IMR-90 (cell line): ENCODE measurements around the gene CASTOR2. TPM values are rescaled to one million over a fixed set of nuclear protein-coding genes. Genes with fewer than 3 reads are reported as not detected.
A peak's percentile ranks its signal among the peaks of the same experiment; 100 is the strongest.

ENCODE experiments used
- ATAC-seq: fragments of 200-7000 bp; cut with Tn5 transposase; 2 replicates; pipeline ENCODE4 v1.9.1; 2020; ENCODE audit warnings: low read depth, mild to moderate bottlenecking, moderate library complexity
- BruUV-seq: library from RNA; stranded (reverse); fragments of 400-500 nt; replicated peaks from 2 replicates; lab custom pipeline; 2021; lab: Mats Ljungman, UMichigan
- CTCF ChIA-PET: fragments of 300-600 bp; formaldehyde crosslinking; extraction: SDS; loops from one replicate; lab custom pipeline; 2021; ENCODE audit warnings: antibody characterized with exemption; lab: Yijun Ruan, JAX
- POLR2A ChIA-PET: fragments of 300-600 bp; sonication (Branson Sonifier 250); formaldehyde crosslinking; loops from one replicate; lab custom pipeline; 2022; ENCODE audit warnings: antibody characterized with exemption; ENCODE audit not compliant: unreplicated experiment; lab: Charles Lee
- DNase-seq: peaks from one replicate; pipeline ENCODE4 v3.0.0; 2013
- H2AFZ ChIP-seq: replicated peaks from 2 replicates; pipeline ENCODE3; 2013; ENCODE audit warnings: low read length, mild to moderate bottlenecking; ENCODE audit not compliant: poor library complexity
- H2AK5ac ChIP-seq: 2 replicates; pipeline ENCODE4 v1.6.1; 2013; ENCODE audit warnings: low read depth, low read length, inconsistent platforms
- H2AK9ac ChIP-seq: replicated peaks from 2 replicates; pipeline ENCODE3; 2013; ENCODE audit warnings: mild to moderate bottlenecking, low read depth, low read length, moderate library complexity; ENCODE audit not compliant: poor library complexity
- H2BK120ac ChIP-seq: 2 replicates; pipeline ENCODE4 v1.6.1; 2013; ENCODE audit warnings: low read depth, low read length, inconsistent platforms
- H2BK15ac ChIP-seq: 3 replicates; pipeline ENCODE4 v1.6.1; 2013; ENCODE audit warnings: low read depth, low read length, inconsistent platforms
- H2BK20ac ChIP-seq: 2 replicates; pipeline ENCODE4 v1.6.1; 2013; ENCODE audit warnings: low read depth, mild to moderate bottlenecking, inconsistent platforms, low read length, moderate library complexity
- H2BK5ac ChIP-seq: 2 replicates; pipeline ENCODE4 v1.6.1; 2013; ENCODE audit warnings: mild to moderate bottlenecking, low read depth, low read length, inconsistent platforms; ENCODE audit not compliant: poor library complexity, severe bottlenecking
- H3K14ac ChIP-seq: replicated peaks from 2 replicates; pipeline ENCODE4 v1.6.1; 2013; ENCODE audit warnings: low read depth, low read length, inconsistent platforms
- H3K18ac ChIP-seq: 2 replicates; pipeline ENCODE4 v1.6.1; 2013; ENCODE audit warnings: low read depth, low read length, control low read depth
- H3K23ac ChIP-seq: 2 replicates; pipeline ENCODE4 v1.6.1; 2013; ENCODE audit warnings: low read depth, low read length, inconsistent platforms
- H3K27ac ChIP-seq: 2 replicates; pipeline ENCODE4 v1.5.1; 2013; ENCODE audit warnings: mild to moderate bottlenecking, control low read depth, low read length; ENCODE audit not compliant: insufficient read depth
- H3K27me3 ChIP-seq: 2 replicates; pipeline ENCODE4 v1.6.1; 2013; ENCODE audit warnings: low read length; ENCODE audit not compliant: control insufficient read depth, insufficient read depth
- H3K36me3 ChIP-seq: 2 replicates; pipeline ENCODE4 v1.6.1; 2013; ENCODE audit warnings: low read length, mixed read lengths; ENCODE audit not compliant: control insufficient read depth, insufficient read depth
- H3K4ac ChIP-seq: 2 replicates; pipeline ENCODE4 v1.6.1; 2013; ENCODE audit warnings: low read depth, low read length, inconsistent platforms
- H3K4me1 ChIP-seq: 2 replicates; pipeline ENCODE4 v1.6.1; 2013; ENCODE audit warnings: low read length, mixed read lengths; ENCODE audit not compliant: control insufficient read depth, insufficient read depth
- H3K4me2 ChIP-seq: 2 replicates; pipeline ENCODE4 v1.6.1; 2013; ENCODE audit warnings: low read depth, mild to moderate bottlenecking, control low read depth, low read length, moderate library complexity
- H3K4me3 ChIP-seq: 2 replicates; pipeline ENCODE4 v1.5.1; 2013; ENCODE audit warnings: low read depth, mild to moderate bottlenecking, control low read depth, low read length, moderate library complexity; ENCODE audit not compliant: insufficient read depth
- H3K56ac ChIP-seq: 2 replicates; pipeline ENCODE4 v1.6.1; 2013; ENCODE audit warnings: low read length, inconsistent platforms; ENCODE audit not compliant: insufficient read depth; ENCODE audit errors: extremely low read depth
- H3K79me1 ChIP-seq, 2 experiments: 2 replicates each; pipeline ENCODE4 v1.6.1; 2013; ENCODE audit warnings: low read length in 2 of 2, inconsistent platforms in 1 of 2, low read depth in 1 of 2
- H3K9ac ChIP-seq: 2 replicates; pipeline ENCODE4 v1.6.1; 2013; ENCODE audit warnings: low read depth, low read length, control low read depth
- H3K9me1 ChIP-seq: 2 replicates; pipeline ENCODE4 v1.6.1; 2013; ENCODE audit warnings: low read length, inconsistent platforms; ENCODE audit not compliant: insufficient read depth
- H3K9me3 ChIP-seq: 2 replicates; pipeline ENCODE4 v1.6.1; 2013; ENCODE audit warnings: low read length; ENCODE audit not compliant: control insufficient read depth, insufficient read depth
- H4K20me1 ChIP-seq: 2 replicates; pipeline ENCODE4 v1.6.1; 2013; ENCODE audit warnings: low read length, inconsistent platforms; ENCODE audit not compliant: insufficient read depth
- H4K5ac ChIP-seq: 2 replicates; pipeline ENCODE4 v1.6.1; 2013; ENCODE audit warnings: mild to moderate bottlenecking, low read depth, low read length, control low read depth
- H4K8ac ChIP-seq, 2 experiments: 2 replicates each; pipeline ENCODE4 v1.6.1; 2013; ENCODE audit warnings: low read depth in 2 of 2, low read length in 2 of 2, control low read depth in 1 of 2, inconsistent platforms in 1 of 2
- H4K91ac ChIP-seq: 2 replicates; pipeline ENCODE4 v1.6.1; 2013; ENCODE audit warnings: low read depth, low read length, inconsistent platforms; ENCODE audit not compliant: insufficient read depth
- CEBPB ChIP-seq: IDR thresholded peaks from 2 replicates; pipeline ENCODE4 v1.6.1; 2012; ENCODE audit warnings: low read depth, low read length, improper control_type of control experiment
- ELK1 ChIP-seq: fragments of 150-350 bp; IDR thresholded peaks from 2 replicates; pipeline ENCODE4 v1.6.1; 2016; ENCODE audit warnings: low read depth, mild to moderate bottlenecking, low read length, moderate library complexity, borderline replicate concordance
- FOS ChIP-seq: fragments of 150-350 bp; IDR thresholded peaks from 2 replicates; pipeline ENCODE4 v1.6.1; 2016; ENCODE audit warnings: low read depth, low read length
- MAFK ChIP-seq: IDR thresholded peaks from 2 replicates; pipeline ENCODE4 v1.6.1; 2012; ENCODE audit warnings: low read depth, low read length, improper control_type of control experiment
- MAZ ChIP-seq: IDR thresholded peaks from 2 replicates; pipeline ENCODE4 v1.6.1; 2012; ENCODE audit warnings: low read depth, mild to moderate bottlenecking, low read length, improper control_type of control experiment, moderate library complexity, borderline replicate concordance
- RAD21 ChIP-seq: IDR thresholded peaks from 2 replicates; pipeline ENCODE4 v1.6.1; 2012; ENCODE audit warnings: low read length, improper control_type of control experiment
- RCOR1 ChIP-seq: IDR thresholded peaks from 2 replicates; pipeline ENCODE4 v1.6.1; 2012; ENCODE audit warnings: mild to moderate bottlenecking, low read length, improper control_type of control experiment; ENCODE audit not compliant: insufficient replicate concordance
- RFX5 ChIP-seq: IDR thresholded peaks from 2 replicates; pipeline ENCODE4 v1.8.0; 2012; ENCODE audit warnings: low read depth, mild to moderate bottlenecking, low read length, moderate library complexity
- WGBS, 2 experiments: methylation state at CpG; one replicate each; pipeline versions ENCODE4 v1.1.5 to v1.1.7; 2013; ENCODE audit warnings: missing lambda C conversion rate in 2 of 2; ENCODE audit not compliant: insufficient read length in 1 of 2; ENCODE audit errors: extremely low coverage in 2 of 2; 5-methylcytosine and 5-hydroxymethylcytosine counted together
- dilution Hi-C: fragments of 300-500 bp; cut with HindIII; formaldehyde crosslinking; loops from one replicate; pipeline ENCODE4 v1.14.3; 2018; ENCODE audit warnings: low sequenced_read_pairs; ENCODE audit not compliant: unreplicated experiment
- in situ Hi-C: fragments of 300-500 bp; cut with MboI; formaldehyde crosslinking; loops from 3 replicates; pipeline ENCODE4 v1.14.3; 2019; ENCODE audit warnings: low sequenced_read_pairs, inconsistent platforms, mixed read lengths
- intact Hi-C: fragments of 100-400 bp; cut with micrococcal nuclease; formaldehyde crosslinking; loops from 2 replicates; pipeline ENCODE4 v1.10.0; 2022
- polyA plus RNA-seq, 3 experiments: library from polyadenylated mRNA; depleted of rRNA; stranded (reverse); fragments of >200 nt; gene quantifications; 2 replicates each; pipeline ENCODE4 v1.2.3, GENCODE V29; 2012; ENCODE audit warnings: low replicate concordance in 1 of 3
- total RNA-seq: library from RNA; depleted of rRNA; stranded (reverse); fragments of >200 nt; gene quantifications from 2 replicates; pipeline ENCODE4 v1.2.3, GENCODE V29; 2012
- TF ChIP-seq, protein P1 (sequence below): fragments of 150-350 bp; IDR thresholded peaks from 2 replicates; pipeline ENCODE4 v1.6.1; 2017; ENCODE audit warnings: mild to moderate bottlenecking, antibody characterized with exemption, low read length, low read depth

CASTOR2 gene
- total and polyA plus RNA-seq, 2 of the 4 experiments (the other 2 are of a cell fraction): 5.2 to 8.0 TPM

DNA sequence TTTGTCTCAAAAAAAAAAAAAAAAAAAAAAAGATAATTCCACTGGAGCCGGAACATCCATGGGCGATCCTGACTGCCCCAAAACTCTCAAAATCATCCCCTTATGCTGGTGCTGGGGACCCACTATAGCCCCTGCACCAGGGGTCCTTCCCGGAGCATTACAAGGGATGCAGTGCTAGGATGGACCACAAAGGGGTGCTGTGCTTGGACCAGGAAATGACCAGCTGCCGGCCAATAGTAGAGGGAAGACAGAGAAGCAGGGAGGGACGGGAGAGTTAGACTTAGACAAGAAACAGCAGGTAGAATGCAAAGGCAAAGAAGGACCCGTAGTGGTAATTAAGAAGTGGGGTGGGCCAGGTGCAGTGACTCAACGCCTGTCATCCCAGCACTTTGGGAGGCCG is 68.6 kb downstream of the CASTOR2 start:
- Histone ChIP-seq H3K23ac (no peak overlapping the region), H2BK5ac (no peak overlapping the region), H2AK5ac (no peak overlapping the region), H3K14ac (no peak overlapping the region), H2AK9ac (no peak overlapping the region), H3K4me1 (no peaks in the 10 kb centered on the region), H3K9me1 (no peaks in the 10 kb centered on the region), H3K79me1 (no peaks in the 10 kb centered on the region), H2AFZ (no peak overlapping the region), H4K5ac (no peak overlapping the region), H3K36me3 (peaks cover 4% of the 10 kb centered on the region; the same call in 1 of the 2 replicates), H3K18ac (no peak overlapping the region), H2BK15ac (no peak overlapping the region), H4K20me1 (no peaks in the 10 kb centered on the region), H3K56ac (no peak overlapping the region), H2BK20ac (no peak overlapping the region), H4K8ac (no peak overlapping the region), H2BK120ac (no peak overlapping the region), H3K4ac (no peak overlapping the region), H3K9ac (no peak overlapping the region), H4K91ac (no peak overlapping the region), H3K27me3 (no peaks in the 10 kb centered on the region), H3K4me2 (no peak overlapping the region), H3K9me3 (no peaks in the 10 kb centered on the region), H3K27ac (no peak overlapping the region), H3K4me3 (no peak overlapping the region)
- POLR2A ChIA-PET: no interaction called here
- in situ Hi-C loops (no loop called here), dilution Hi-C loops (no loop called here), intact Hi-C loops (no loop called here)
- CTCF ChIA-PET: no interaction called here
- WGBS, 2 experiments: 49% methylated on average over 3 of the region's 8 CpGs; no CpG with 5 or more reads in 1 of the 2 experiments
- ATAC-seq (peak; percentile 59; the same call in 1 of the 2 replicates), DNase-seq (no peak)
- BruUV-seq: no TSS peak
- no peak for TF ChIP-seq MAZ
- TF ChIP-seq ELK1: no peak
- TF ChIP-seq RCOR1: no peak
- no peak for TF ChIP-seq RAD21
- TF ChIP-seq RFX5: no peak
- TF ChIP-seq, protein P1, sequence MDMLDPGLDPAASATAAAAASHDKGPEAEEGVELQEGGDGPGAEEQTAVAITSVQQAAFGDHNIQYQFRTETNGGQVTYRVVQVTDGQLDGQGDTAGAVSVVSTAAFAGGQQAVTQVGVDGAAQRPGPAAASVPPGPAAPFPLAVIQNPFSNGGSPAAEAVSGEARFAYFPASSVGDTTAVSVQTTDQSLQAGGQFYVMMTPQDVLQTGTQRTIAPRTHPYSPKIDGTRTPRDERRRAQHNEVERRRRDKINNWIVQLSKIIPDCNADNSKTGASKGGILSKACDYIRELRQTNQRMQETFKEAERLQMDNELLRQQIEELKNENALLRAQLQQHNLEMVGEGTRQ: no peak
- no peak for TF ChIP-seq MAFK
- TF ChIP-seq CEBPB: no peak
- TF ChIP-seq FOS: no peak
